Measurements from ENCODE around the gene TMEM51. TPM values are rescaled to one million over a fixed set of nuclear protein-coding genes. Genes with fewer than 3 reads are reported as not detected.
"Not testable (repeated sequence)": the region's sequence is repeated elsewhere in the genome, so short reads cannot be mapped to it uniquely, and the experiment has no call there.

TMEM51 gene
- total RNA-seq, 2 donors from 2014 or later = 26.5 to 36.9 TPM

GRCh38 chr1:15129944-15130343 is 23.6 kb upstream of the TMEM51 start:
- no peak for TF ChIP-seq POLR2A (IDR thresholded peaks at IDR 0.05)
- no peak for TF ChIP-seq CTCF (IDR thresholded peaks at IDR 0.05)
- WGBS, 2 donors = 57 to 64% methylated on average over 4 of the region's 4 CpGs
- peaks cover 47% of the 10 kb centered on the region for H3K4me1 ChIP-seq

GRCh38 chr1:15130607-15131006 is 22.9 kb upstream of the TMEM51 start:
- Histone ChIP-seq H3K27me3 (no peaks in the 10 kb centered on the region), H3K9me3 (no peaks in the 10 kb centered on the region), H3K27ac (no peak overlapping the region), H3K36me3 (replicated peaks in 1 of 2; ENCODE audit: insufficient read depth in 1 of 2, low read depth in 2 of 2) (no peaks in the 10 kb centered on the region), H3K4me3 (no peak overlapping the region), H3K4me1 (peaks cover 47% of the 10 kb centered on the region)
- intact Hi-C loops (cut with DNase I) = no loop called here
- WGBS, 2 donors = 39 to 68% methylated on average over 3 of the region's 3 CpGs
- DNase-seq (peak in 1 of 4 donors; percentile 26), ATAC-seq (no peak)
- no peak for TF ChIP-seq POLR2A (IDR thresholded peaks at IDR 0.05)
- TF ChIP-seq CTCF (IDR thresholded peaks at IDR 0.05) = no peak

More at GRCh38 chr1:15129944-15130343, 23.6 kb upstream of the TMEM51 start:
- H3K9me3 ChIP-seq = no peaks in the 10 kb centered on the region
- DNase-seq (no peak), ATAC-seq (no peak)
- peak overlapping the region in 1 of 4 donors; percentile 20 for H3K27ac ChIP-seq
- H3K4me3 ChIP-seq = no peak overlapping the region
- no peaks in the 10 kb centered on the region for H3K36me3 ChIP-seq (replicated peaks in 1 of 2; ENCODE audit: insufficient read depth in 1 of 2, low read depth in 2 of 2)
- intact Hi-C loops (cut with DNase I) = loop anchor here (5.0 to 10.0 kb wide), 2 partner anchors 142 to 175 kb away; no protein-coding TSS in a partner anchor
- no peaks in the 10 kb centered on the region for H3K27me3 ChIP-seq

GRCh38 chr1:15132965-15133364 is 20.6 kb upstream of the TMEM51 start:
- no peaks in the 10 kb centered on the region for H3K9me3 ChIP-seq
- no peaks in the 10 kb centered on the region for H3K36me3 ChIP-seq (replicated peaks in 1 of 2; ENCODE audit: insufficient read depth in 1 of 2, low read depth in 2 of 2)
- peak overlapping the region; percentile 9 to 69 (median 62) for H3K27ac ChIP-seq
- H3K27me3 ChIP-seq = no peaks in the 10 kb centered on the region
- WGBS, 2 donors = 45 to 54% methylated on average over 2 of the region's 2 CpGs
- no peak for TF ChIP-seq POLR2A (IDR thresholded peaks at IDR 0.05)
- TF ChIP-seq CTCF (IDR thresholded peaks at IDR 0.05) = no peak
- H3K4me3 ChIP-seq = no peak overlapping the region
- intact Hi-C loops (cut with DNase I) = no loop called here
- H3K4me1 ChIP-seq = peaks cover 62% of the 10 kb centered on the region
- DNase-seq = peak; percentile 39 to 79 (median 58)
- peak; percentile 46 for ATAC-seq

- Histone ChIP-seq H3K9me3 (no peaks in the 10 kb centered on the region), H3K4me1 (peaks cover 66% of the 10 kb centered on the region), H3K27ac (no peak overlapping the region), H3K27me3 (no peaks in the 10 kb centered on the region), H3K36me3 (replicated peaks in 1 of 2; ENCODE audit: insufficient read depth in 1 of 2, low read depth in 2 of 2) (no peaks in the 10 kb centered on the region), H3K4me3 (no peak overlapping the region)
- WGBS, 2 donors = 92 to 97% methylated on average over 2 of the region's 2 CpGs
- DNase-seq (no peak), ATAC-seq (no peak)
- TF ChIP-seq CTCF (IDR thresholded peaks at IDR 0.05) (no peak), POLR2A (IDR thresholded peaks at IDR 0.05) (no peak)
- intact Hi-C loops (cut with DNase I) = no loop called here
Measured at GRCh38 chr1:15134285-15134684, 19.3 kb upstream of the TMEM51 start.

GRCh38 chr1:15135604-15136003 is 17.9 kb upstream of the TMEM51 start:
- WGBS, 2 donors = 76 to 83% methylated on average over 10 of the region's 10 CpGs
- intact Hi-C loops (cut with DNase I); ATAC-seq: not testable (repeated sequence)

More at GRCh38 chr1:15135604-15136003, 17.9 kb upstream of the TMEM51 start:
- H3K36me3 ChIP-seq (replicated peaks in 1 of 2; ENCODE audit: insufficient read depth in 1 of 2, low read depth in 2 of 2); H3K9me3 ChIP-seq; H3K4me3 ChIP-seq; H3K27ac ChIP-seq; DNase-seq; H3K27me3 ChIP-seq: not testable (repeated sequence)
- H3K4me1 ChIP-seq = peaks cover 77% of the 10 kb centered on the region

Measured in body of pancreas (tissue), 4 donors.